GM13977 (cell line): Measurements from ENCODE around the gene HPS1.
"Not testable (repeated sequence)": the region's sequence is repeated elsewhere in the genome, so short reads cannot be mapped to it uniquely, and the experiment has no call there.

Experiments used
- DNase-seq: peaks from one replicate; pipeline ENCODE4 v3.0.0; 2012; ENCODE audit warnings: low spot score
- in situ Hi-C: fragments of 300-500 bp; cut with MboI; formaldehyde crosslinking; loops from one replicate; pipeline ENCODE4 v1.12.0; 2022; ENCODE audit warnings: low sequenced_read_pairs, low pct_unique_long_range_greater_than_20kb, mixed read lengths, inconsistent platforms; ENCODE audit not compliant: unreplicated experiment
- TF ChIP-seq, protein P1 (sequence below): IDR thresholded peaks from 2 replicates; pipeline ENCODE4 v1.5.1; 2012; ENCODE audit warnings: mild to moderate bottlenecking, control low read depth; ENCODE audit not compliant: insufficient read depth; ENCODE audit errors: extremely low read depth, missing control alignments

HPS1 gene

DNA sequence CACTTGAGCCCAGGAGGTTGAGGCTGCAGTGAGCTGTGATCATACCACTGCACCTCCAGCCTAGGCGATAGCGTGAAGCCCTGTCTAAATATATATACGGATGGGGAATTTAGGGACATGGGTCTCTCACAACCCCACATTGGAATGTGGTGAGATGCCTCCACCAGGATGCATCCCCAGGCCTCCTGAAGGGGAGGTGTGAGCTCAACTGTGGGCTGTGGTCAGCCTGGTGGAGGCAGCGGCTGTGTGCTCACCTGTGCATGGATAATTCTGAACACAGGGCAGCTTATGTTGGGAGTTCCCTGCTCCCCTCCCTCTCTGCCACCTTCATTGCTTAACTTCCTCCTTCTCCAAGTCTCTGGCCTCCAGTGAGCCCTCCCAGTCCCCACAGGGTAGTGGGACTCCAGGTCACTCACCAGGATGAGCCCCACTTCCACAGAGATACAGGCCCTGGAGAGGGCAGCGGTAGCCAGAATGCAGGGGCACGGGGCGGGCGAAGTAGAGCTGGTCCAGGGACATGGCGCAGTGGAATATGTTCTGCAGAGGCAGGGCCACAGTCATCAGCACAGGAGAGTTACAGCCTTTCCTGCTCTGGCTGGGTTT lies 62.1 kb downstream of the HPS1 start:
- no peak for DNase-seq
- in situ Hi-C loops, result no loop called here
- TF ChIP-seq, protein P1, sequence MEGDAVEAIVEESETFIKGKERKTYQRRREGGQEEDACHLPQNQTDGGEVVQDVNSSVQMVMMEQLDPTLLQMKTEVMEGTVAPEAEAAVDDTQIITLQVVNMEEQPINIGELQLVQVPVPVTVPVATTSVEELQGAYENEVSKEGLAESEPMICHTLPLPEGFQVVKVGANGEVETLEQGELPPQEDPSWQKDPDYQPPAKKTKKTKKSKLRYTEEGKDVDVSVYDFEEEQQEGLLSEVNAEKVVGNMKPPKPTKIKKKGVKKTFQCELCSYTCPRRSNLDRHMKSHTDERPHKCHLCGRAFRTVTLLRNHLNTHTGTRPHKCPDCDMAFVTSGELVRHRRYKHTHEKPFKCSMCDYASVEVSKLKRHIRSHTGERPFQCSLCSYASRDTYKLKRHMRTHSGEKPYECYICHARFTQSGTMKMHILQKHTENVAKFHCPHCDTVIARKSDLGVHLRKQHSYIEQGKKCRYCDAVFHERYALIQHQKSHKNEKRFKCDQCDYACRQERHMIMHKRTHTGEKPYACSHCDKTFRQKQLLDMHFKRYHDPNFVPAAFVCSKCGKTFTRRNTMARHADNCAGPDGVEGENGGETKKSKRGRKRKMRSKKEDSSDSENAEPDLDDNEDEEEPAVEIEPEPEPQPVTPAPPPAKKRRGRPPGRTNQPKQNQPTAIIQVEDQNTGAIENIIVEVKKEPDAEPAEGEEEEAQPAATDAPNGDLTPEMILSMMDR, result no peak

DNA sequence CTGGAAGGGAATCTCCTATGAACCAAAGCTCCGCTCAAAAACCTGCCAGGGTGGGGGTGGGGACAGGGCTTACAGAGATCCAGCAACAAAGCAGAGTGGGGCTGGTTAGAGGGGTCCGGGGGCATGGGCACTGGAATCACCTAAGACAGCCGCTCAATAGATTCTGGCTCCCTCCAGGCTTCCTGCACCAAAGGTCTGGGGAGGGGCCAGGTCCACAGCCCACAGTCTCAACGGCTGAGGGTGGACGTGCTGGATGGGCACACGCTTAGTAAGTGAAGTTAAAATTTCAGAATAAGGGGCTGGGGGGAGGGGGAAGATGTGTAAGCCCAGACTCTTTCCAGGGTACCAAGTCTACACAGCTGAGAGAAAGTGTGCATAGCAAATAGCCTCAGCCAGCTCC lies 62.9 kb downstream of the HPS1 start:
- no peak for DNase-seq
- TF ChIP-seq, protein P1, result no peak
- in situ Hi-C loops, result no loop called here

DNA sequence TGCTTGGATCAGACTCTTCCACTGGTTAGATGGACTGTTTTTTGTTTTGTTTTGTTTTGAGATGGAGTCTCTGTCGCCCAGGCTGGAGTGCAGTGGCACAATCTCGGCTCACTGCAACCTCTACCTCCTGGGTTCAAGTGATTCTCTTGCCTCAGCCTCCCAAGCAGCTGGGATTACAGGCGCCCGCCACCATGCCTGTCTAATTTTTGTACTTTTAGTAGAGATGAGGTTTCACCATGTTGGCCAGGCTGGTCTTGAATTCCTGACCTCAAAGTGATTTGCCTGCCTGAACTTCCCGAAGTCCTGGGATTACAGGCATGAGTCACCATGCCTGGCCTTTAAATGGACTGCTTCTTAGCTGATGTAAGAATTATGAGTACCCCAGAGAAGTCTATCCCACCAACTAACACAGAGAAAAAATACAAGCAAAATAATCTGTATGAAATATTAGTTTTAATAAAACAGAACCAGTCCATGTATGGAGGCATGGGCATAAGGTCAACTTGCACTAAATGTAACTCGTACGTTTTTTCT lies 63.5 kb downstream of the HPS1 start:
- in situ Hi-C loops, DNase-seq: not testable (repeated sequence)

DNA sequence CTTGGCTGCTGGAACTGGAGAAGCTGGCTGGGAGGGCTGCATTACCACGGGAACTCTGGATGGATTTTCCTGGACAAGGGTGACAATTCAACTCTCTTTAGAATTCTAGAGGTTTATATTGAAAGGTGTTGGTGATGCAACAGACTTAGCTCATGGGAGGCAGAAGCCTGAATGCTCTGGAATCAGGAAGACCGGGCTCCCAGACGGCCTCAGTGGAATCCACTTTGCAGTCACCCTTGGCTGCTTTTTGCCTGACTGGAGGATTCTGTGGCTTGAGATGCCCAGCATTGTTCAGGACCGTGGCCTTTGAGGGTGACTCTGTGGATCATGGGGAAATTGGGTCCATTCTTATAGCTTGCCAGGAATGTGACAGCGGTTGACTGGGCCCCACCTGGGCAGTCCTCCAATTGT lies 64.0 kb downstream of the HPS1 start:
- TF ChIP-seq, protein P1, result no peak
- DNase-seq, result no peak
- in situ Hi-C loops, result no loop called here

DNA sequence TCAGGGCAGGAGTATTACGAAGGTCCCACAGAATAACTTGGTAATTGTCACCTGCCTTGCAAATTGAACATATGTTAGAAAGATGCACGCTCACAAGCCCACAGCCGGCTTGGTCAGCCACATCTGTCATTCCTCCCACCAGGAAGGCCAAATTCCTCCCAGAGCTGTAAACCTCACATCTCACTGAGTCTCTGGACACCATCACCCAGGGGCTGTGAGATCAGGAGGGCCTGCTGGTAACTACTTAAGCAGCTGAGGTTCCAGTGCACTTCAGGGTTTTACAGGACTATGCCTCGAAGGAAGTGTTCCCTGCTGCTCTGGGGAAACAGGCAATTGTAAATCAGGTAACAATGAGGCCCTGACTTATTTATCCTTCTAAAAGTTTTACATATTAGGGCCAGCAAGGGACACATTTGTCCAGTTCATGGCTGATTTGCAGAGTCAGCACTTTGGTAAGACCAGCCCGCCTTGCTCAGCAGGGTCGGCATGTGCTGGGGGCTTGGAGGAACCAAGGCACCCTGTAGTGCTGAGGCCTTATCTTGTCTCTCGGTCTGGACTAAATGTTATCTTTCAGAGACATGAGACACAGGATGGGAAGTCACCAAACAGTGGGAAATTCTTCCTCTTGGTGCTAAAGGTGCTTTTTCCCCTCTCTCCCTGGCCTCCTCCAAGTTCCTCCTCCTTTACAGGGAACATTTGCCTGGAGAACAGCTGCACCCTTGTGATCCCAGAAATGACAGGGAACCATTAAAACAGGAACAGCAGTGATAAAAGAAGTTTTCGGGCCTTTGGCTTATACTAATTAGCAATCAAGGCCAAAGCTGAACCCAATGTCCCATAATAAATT lies 66.0 kb downstream of the HPS1 start:
- TF ChIP-seq, protein P1, result no peak
- no peak for DNase-seq
- in situ Hi-C loops, result no loop called here

DNA sequence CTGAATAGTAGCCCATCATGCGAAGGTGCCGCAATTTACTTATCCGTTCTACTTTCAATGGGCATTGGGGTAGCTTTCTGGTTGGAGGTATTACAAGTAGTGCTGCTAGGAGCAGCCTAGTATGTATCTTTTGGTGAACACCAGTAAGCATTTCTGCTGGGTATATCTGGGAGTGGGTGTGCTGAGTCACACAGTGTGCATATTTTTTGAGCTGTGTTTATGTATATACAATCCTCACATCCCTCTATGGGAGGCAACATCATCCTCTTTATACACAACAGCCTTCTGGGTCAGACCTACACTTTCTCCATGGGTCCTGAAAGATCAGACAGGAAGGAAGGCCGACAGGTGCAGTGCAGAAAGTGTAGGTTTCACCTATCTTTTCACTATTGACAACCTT lies 68.0 kb downstream of the HPS1 start:
- TF ChIP-seq, protein P1, result no peak
- in situ Hi-C loops, result no loop called here
- no peak for DNase-seq

DNA sequence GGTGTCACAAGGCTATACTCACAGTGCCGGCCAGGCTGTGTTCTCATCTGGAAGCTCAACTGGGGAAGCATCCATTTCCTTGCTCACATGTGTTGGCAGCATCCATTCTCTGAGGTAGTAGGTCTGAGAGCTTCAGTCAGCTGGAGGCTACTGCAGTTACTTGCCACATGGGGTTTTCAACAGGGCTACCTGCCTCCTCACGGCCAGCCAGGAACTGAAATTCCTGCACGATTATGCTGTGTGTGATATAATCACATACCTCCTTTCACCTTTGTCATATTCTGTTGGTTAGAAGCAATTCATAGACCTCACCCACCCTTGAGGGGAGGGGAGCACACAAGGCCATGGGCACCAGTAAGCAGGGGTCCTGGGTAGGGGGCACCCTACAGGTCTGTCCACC lies 69.2 kb downstream of the HPS1 start:
- DNase-seq, result no peak
- in situ Hi-C loops, result no loop called here
- TF ChIP-seq, protein P1, result no peak
